ENCODE measurements around the gene CDK18. TPM values are rescaled to one million over a fixed set of nuclear protein-coding genes. Genes with fewer than 3 reads are reported as not detected.

Gene CDK18
- total and polyA plus RNA-seq, 2 donors from 2014 or later: 25.7 to 36.3 TPM

- intact Hi-C loops (cut with DNase I): no loop called here
Observed at GRCh38 chr1:205533748-205534443, 29.4 kb downstream of the CDK18 start.

DNA sequence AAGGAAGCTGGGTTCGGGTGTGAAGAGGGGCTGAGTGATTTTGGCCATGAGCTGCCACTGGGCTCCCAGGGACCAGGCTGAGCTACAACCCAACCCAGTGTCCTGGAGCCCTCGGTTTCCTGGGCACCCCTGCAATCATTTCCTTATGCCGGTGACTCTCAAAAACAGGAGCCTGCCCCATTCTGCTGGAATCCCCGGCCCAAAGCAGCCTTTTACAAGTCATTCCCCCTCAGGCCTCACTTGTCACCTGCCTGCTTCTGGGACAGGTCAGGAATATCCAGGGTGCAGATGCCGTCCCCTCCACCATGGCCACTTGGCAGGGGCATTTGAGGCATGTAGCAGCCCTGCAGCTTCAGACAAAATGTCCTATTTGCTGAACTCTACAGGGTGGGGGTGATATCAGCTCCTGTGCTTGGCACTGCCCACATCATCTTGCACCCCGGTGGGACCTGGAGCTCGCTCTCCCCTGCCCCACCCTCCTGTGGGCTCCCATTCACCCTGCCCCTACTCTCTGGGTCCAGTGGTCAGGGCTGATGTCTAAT lies 30.0 kb downstream of the CDK18 start:
- intact Hi-C loops (cut with DNase I): no loop called here

More at GRCh38 chr1:205533748-205534443, 29.4 kb downstream of the CDK18 start:
- peak in 3 of 5 donors; percentile 32 to 46 (median 35) for DNase-seq
- H3K27ac ChIP-seq (ENCODE audit: low read depth in 2 of 2, low read length in 2 of 2): no peak overlapping the region
- H3K36me3 ChIP-seq (ENCODE audit: control insufficient read depth in 2 of 3, insufficient read depth in 3 of 3, low read length in 3 of 3): peaks cover 0 to 20% (median 8%) of the 10 kb centered on the region in 3 donors
- H3K9me3 ChIP-seq (ENCODE audit: control insufficient read depth in 2 of 3, insufficient read depth in 1 of 3, low read length in 3 of 3): no peaks in the 10 kb centered on the region
- H3K4me1 ChIP-seq (ENCODE audit: control insufficient read depth in 2 of 3, insufficient read depth in 2 of 3, low read depth in 1 of 3, low read length in 3 of 3): no peaks in the 10 kb centered on the region
- no peaks in the 10 kb centered on the region for H3K27me3 ChIP-seq (ENCODE audit: control insufficient read depth, insufficient read depth, low read length)
- TF ChIP-seq, protein P1, sequence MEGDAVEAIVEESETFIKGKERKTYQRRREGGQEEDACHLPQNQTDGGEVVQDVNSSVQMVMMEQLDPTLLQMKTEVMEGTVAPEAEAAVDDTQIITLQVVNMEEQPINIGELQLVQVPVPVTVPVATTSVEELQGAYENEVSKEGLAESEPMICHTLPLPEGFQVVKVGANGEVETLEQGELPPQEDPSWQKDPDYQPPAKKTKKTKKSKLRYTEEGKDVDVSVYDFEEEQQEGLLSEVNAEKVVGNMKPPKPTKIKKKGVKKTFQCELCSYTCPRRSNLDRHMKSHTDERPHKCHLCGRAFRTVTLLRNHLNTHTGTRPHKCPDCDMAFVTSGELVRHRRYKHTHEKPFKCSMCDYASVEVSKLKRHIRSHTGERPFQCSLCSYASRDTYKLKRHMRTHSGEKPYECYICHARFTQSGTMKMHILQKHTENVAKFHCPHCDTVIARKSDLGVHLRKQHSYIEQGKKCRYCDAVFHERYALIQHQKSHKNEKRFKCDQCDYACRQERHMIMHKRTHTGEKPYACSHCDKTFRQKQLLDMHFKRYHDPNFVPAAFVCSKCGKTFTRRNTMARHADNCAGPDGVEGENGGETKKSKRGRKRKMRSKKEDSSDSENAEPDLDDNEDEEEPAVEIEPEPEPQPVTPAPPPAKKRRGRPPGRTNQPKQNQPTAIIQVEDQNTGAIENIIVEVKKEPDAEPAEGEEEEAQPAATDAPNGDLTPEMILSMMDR (IDR thresholded peaks at IDR 0.05; ENCODE audit: borderline replicate concordance, extremely low read depth, insufficient read depth): no peak
- H3K9ac ChIP-seq (ENCODE audit: low read length in 3 of 3): no peak overlapping the region
- FAIRE-seq: no peak
- H3K4me3 ChIP-seq (ENCODE audit: low read length in 3 of 3): no peak overlapping the region

DNA sequence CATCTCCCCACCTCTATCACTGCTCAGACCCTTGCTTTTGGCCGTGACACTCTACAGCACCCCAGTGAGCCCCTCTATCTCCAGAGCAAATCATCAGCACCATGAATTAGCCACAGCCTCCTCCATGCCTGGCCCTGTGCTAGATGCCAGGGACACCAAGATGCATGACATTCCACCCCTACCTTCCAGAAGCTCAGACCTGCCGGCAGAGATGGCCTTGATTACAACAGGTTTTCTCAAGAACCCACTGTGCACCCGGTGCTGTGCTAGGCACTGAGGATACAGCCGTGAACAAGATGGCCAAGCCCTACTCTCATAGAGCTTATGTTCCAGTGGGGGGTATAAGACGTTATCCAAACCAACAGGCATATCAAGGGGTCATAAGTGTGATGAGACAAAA lies 30.6 kb downstream of the CDK18 start:
- Histone ChIP-seq H3K9me3 (ENCODE audit: control insufficient read depth in 2 of 3, insufficient read depth in 1 of 3, low read length in 3 of 3) (no peaks in the 10 kb centered on the region), H3K36me3 (ENCODE audit: control insufficient read depth in 2 of 3, insufficient read depth in 3 of 3, low read length in 3 of 3) (peaks cover 0 to 16% (median 8%) of the 10 kb centered on the region in 3 donors), H3K9ac (ENCODE audit: low read length in 3 of 3) (no peak overlapping the region), H3K4me3 (ENCODE audit: low read length in 3 of 3) (no peak overlapping the region), H3K27me3 (ENCODE audit: control insufficient read depth, insufficient read depth, low read length) (no peaks in the 10 kb centered on the region), H3K4me1 (ENCODE audit: control insufficient read depth in 2 of 3, insufficient read depth in 2 of 3, low read depth in 1 of 3, low read length in 3 of 3) (no peaks in the 10 kb centered on the region), H3K27ac (ENCODE audit: low read depth in 2 of 2, low read length in 2 of 2) (no peak overlapping the region)
- FAIRE-seq (no peak), DNase-seq (peak in 2 of 5 donors; percentile 26 to 28)
- intact Hi-C loops (cut with DNase I): no loop called here
- TF ChIP-seq, protein P1 (IDR thresholded peaks at IDR 0.05; ENCODE audit: borderline replicate concordance, extremely low read depth, insufficient read depth): no peak

More for the DNA sequence above, 30.0 kb downstream of the CDK18 start:
- TF ChIP-seq, protein P1 (IDR thresholded peaks at IDR 0.05; ENCODE audit: borderline replicate concordance, extremely low read depth, insufficient read depth): no peak
- Histone ChIP-seq H3K4me3 (ENCODE audit: low read length in 3 of 3) (no peak overlapping the region), H3K9ac (ENCODE audit: low read length in 3 of 3) (no peak overlapping the region), H3K9me3 (ENCODE audit: control insufficient read depth in 2 of 3, insufficient read depth in 1 of 3, low read length in 3 of 3) (no peaks in the 10 kb centered on the region), H3K4me1 (ENCODE audit: control insufficient read depth in 2 of 3, insufficient read depth in 2 of 3, low read depth in 1 of 3, low read length in 3 of 3) (no peaks in the 10 kb centered on the region), H3K27me3 (ENCODE audit: control insufficient read depth, insufficient read depth, low read length) (no peaks in the 10 kb centered on the region), H3K27ac (ENCODE audit: low read depth in 2 of 2, low read length in 2 of 2) (no peak overlapping the region), H3K36me3 (ENCODE audit: control insufficient read depth in 2 of 3, insufficient read depth in 3 of 3, low read length in 3 of 3) (peaks cover 0 to 20% (median 8%) of the 10 kb centered on the region in 3 donors)
- FAIRE-seq (no peak), DNase-seq (peak in 1 of 5 donors; percentile 37)
